Chondrocyte (in vitro differentiated cells): Measurements from ENCODE around the gene ACTR3. TPM values are rescaled to one million over a fixed set of nuclear protein-coding genes. Genes with fewer than 3 reads are reported as not detected.

ENCODE experiments used
- DNase-seq: peaks from one replicate; pipeline ENCODE4 v3.0.0; 2021; ENCODE audit warnings: mixed read lengths, low spot score
- H3K27ac Mint-ChIP-seq: one replicate; pipeline ENCODE4 v1.8.0; 2021; ENCODE audit warnings: mild to moderate bottlenecking, moderate library complexity, mixed read lengths; ENCODE audit not compliant: unreplicated experiment
- H3K27me3 Mint-ChIP-seq: 2 replicates; pipeline ENCODE4 v1.8.0; 2021; ENCODE audit warnings: low read depth, mixed read lengths
- H3K36me3 Mint-ChIP-seq: 2 replicates; pipeline ENCODE4 v1.8.0; 2021; ENCODE audit warnings: low read depth, mixed read lengths
- H3K4me1 Mint-ChIP-seq: 2 replicates; pipeline ENCODE4 v1.8.0; 2021; ENCODE audit warnings: low read depth, mild to moderate bottlenecking, mixed read lengths
- H3K4me3 Mint-ChIP-seq: one replicate; pipeline ENCODE4 v1.8.0; 2021; ENCODE audit warnings: mild to moderate bottlenecking, moderate library complexity, mixed read lengths; ENCODE audit not compliant: unreplicated experiment
- H3K9me3 Mint-ChIP-seq: 2 replicates; pipeline ENCODE4 v1.8.0; 2021; ENCODE audit warnings: low read depth, mixed read lengths
- CTCF ChIP-seq: fragments of 200-600 bp; sonication (generic); IDR thresholded peaks from 2 replicates; pipeline ENCODE4 v1.5.0; 2021; ENCODE audit warnings: antibody characterized with exemption, mild to moderate bottlenecking, moderate library complexity
- total RNA-seq: library from RNA; stranded (reverse); gene quantifications from 3 replicates; pipeline ENCODE4 v1.2.1, GENCODE V29; 2021

ACTR3 gene
- total RNA-seq, 1 donor from 2014 or later = 434 TPM

DNA sequence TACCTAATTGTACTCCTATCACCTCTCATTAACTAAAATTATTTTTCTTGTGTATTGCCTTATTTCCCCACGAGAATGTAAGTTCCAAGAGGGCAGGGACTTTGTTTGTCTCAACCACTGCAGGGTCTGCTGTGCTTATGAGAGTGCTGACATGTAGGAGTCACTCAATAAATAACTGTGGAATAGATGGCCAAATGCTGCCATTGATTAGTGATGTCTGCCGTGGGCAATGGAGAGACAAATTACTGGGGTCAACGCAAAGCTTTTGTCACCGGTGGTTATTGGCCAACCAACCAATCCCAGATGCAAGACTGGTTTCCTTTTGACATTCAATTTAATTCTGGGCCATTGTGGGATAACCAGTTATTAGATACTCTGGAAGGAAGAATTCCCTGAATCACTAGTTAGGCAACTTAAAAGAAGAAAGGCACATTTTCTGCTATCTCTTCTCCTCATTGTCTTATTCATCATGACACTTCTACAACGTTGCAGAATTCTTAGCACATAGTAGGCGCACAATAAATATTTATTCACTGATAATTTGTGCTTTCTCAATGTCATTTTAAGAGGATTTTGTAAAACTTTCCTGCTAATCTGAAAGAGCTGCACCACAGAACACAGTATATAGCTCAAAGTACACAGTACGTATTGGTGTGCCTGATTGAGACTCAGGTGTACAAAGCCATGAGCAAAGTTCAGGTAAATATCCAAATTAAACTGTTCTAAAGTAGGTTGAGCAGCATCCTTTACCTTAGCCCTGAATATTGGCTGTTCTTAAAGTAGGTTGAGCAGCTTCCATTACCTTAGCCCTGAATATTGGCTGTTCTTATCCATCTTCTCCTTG is 95.9 kb downstream of the ACTR3 start:
- Mint-ChIP-seq H3K9me3 (no peaks in the 10 kb centered on the region), H3K36me3 (peaks cover 4% of the 10 kb centered on the region), H3K27ac (no peak overlapping the region), H3K4me1 (peaks cover 8% of the 10 kb centered on the region), H3K4me3 (no peak overlapping the region), H3K27me3 (no peaks in the 10 kb centered on the region)
- DNase-seq = no peak
- TF ChIP-seq CTCF = no peak

DNA sequence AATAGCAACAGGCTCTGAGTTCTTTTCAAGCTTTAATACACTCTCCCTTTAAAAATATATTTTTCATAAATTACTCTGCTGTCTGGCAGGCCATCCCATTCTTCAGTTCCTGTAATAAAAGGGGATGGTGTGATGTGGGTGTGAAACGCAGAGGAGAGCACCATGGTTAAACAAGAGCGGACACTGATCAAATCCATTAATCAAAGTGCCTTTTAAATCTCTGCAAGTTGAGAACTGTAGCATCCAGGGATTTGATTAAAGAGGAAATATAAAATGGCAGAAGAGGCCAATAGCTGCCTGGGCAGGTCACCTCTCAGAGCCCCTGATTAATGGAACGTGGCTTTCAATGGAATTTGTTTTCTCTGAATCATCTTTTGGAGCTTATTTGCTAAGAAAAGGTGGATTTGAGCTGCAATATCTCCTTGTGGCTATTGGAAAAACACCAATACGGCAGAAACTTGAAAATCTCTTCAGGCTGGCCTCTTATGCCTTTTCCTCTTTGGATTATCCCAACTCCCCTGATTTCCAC is 96.9 kb downstream of the ACTR3 start:
- no peaks in the 10 kb centered on the region for H3K4me1 Mint-ChIP-seq

GRCh38 chr2:113992090-113992489 is 102.2 kb downstream of the ACTR3 start:
- no peak overlapping the region for H3K27ac Mint-ChIP-seq
- no peak for TF ChIP-seq CTCF
- no peak overlapping the region for H3K4me3 Mint-ChIP-seq
- no peaks in the 10 kb centered on the region for H3K4me1 Mint-ChIP-seq
- H3K36me3 Mint-ChIP-seq = peaks cover 4% of the 10 kb centered on the region
- no peaks in the 10 kb centered on the region for H3K9me3 Mint-ChIP-seq
- no peak for DNase-seq
- H3K27me3 Mint-ChIP-seq = no peaks in the 10 kb centered on the region

More for the DNA sequence above, 96.9 kb downstream of the ACTR3 start:
- H3K9me3 Mint-ChIP-seq = no peaks in the 10 kb centered on the region
- H3K27ac Mint-ChIP-seq = no peak overlapping the region
- peaks cover 6% of the 10 kb centered on the region for H3K36me3 Mint-ChIP-seq
- no peak overlapping the region for H3K4me3 Mint-ChIP-seq
- no peak for DNase-seq
- no peaks in the 10 kb centered on the region for H3K27me3 Mint-ChIP-seq
- no peak for TF ChIP-seq CTCF

DNA sequence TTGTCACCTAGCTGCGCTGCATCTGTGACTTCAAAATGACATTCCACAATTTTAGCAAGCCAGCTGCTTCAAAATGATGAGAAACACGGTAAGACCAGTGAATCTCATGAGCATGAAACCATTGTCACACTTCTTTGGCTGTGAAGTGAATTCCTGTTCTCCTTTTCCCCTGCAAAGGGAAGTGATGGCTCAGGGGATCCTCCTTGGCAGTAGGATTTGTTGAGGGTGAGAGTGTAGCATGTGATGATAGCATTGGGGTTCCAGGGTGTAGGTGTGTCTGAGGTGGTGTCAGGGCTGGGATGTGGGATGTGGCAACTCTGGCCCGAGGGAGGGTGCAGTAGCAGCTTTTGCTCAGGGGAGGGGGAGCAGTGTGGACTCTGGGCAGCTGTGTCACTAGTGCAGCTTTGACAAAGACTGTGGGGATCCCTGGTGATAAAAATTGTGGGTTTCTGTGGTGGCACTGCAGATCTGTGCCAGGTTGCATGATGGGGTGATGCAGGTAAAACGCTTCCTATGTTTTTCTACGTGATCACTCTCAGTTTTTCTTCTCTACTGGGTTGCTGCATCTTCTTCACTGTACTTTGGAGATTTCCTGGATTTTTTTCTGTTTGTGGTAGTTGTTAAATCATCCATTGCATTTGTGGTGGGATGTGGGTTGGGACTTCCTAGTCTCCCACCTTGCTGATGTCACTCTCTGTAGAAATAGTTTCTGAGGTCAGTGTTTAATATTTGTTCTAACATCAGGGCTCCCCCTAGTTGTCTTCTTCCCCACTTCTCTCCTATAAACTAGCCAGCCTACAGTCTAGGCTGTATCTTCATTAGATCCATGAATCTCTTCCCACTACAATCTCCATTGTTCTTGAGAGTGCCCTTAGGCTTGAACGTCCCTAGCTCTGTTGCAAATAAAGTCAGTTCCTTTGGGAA is 107.0 kb downstream of the ACTR3 start:
- Mint-ChIP-seq H3K36me3 (peaks cover 3% of the 10 kb centered on the region), H3K4me3 (no peak overlapping the region), H3K27ac (no peak overlapping the region), H3K4me1 (no peaks in the 10 kb centered on the region), H3K9me3 (no peaks in the 10 kb centered on the region), H3K27me3 (no peaks in the 10 kb centered on the region)
- no peak for DNase-seq
- TF ChIP-seq CTCF = no peak

- Mint-ChIP-seq H3K4me1 (no peaks in the 10 kb centered on the region), H3K4me3 (no peak overlapping the region), H3K27ac (no peak overlapping the region), H3K9me3 (no peaks in the 10 kb centered on the region), H3K36me3 (peaks cover 8% of the 10 kb centered on the region), H3K27me3 (no peaks in the 10 kb centered on the region)
- DNase-seq = no peak
- TF ChIP-seq CTCF = no peak
These were observed 111.3 kb downstream of the ACTR3 start for GRCh38 chr2:114001152-114001551.
